NCI-H748 (cell line): ENCODE measurements around the gene GNPAT.

Experiments
- DNase-seq: peaks from one replicate; lab custom pipeline; 2025; ENCODE audit not compliant: unreplicated experiment; lab: John Stamatoyannopoulos, UW

Gene GNPAT

GRCh38 chr1:231240883-231241735, at the start of gene GNPAT:
Gene GNPAT (plus strand): TSS chr1:231241212. CDS start chr1:231241379, 167 bp downstream.
- peak; percentile 75 for DNase-seq

GRCh38 chr1:231192620-231193163, 48.3 kb upstream of the GNPAT start:
- no peak for DNase-seq

- no peak for DNase-seq
Observed at GRCh38 chr1:231193710-231194340, 47.2 kb upstream of the GNPAT start.

GRCh38 chr1:231194476-231194842, 46.6 kb upstream of the GNPAT start:
- no peak for DNase-seq

GRCh38 chr1:231194843-231195516, 46.0 kb upstream of the GNPAT start:
- DNase-seq: no peak

GRCh38 chr1:231196307-231196706, 44.7 kb upstream of the GNPAT start:
- no peak for DNase-seq

GRCh38 chr1:231196728-231197127, 44.3 kb upstream of the GNPAT start:
- DNase-seq: no peak

- DNase-seq: no peak
Observed at GRCh38 chr1:231199868-231200267, 41.1 kb upstream of the GNPAT start.

- no peak for DNase-seq
Observed at GRCh38 chr1:231200388-231201031, 40.5 kb upstream of the GNPAT start.

- DNase-seq: no peak
Observed at GRCh38 chr1:231201375-231201978, 39.5 kb upstream of the GNPAT start.

- DNase-seq: no peak
Observed at GRCh38 chr1:231201979-231202633, 38.9 kb upstream of the GNPAT start.

GRCh38 chr1:231203259-231204057, 37.6 kb upstream of the GNPAT start:
- no peak for DNase-seq

GRCh38 chr1:231206856-231207255, 34.2 kb upstream of the GNPAT start:
- no peak for DNase-seq

GRCh38 chr1:231207437-231207836, 33.6 kb upstream of the GNPAT start:
- no peak for DNase-seq

GRCh38 chr1:231208980-231209379, 32.0 kb upstream of the GNPAT start:
- no peak for DNase-seq

- DNase-seq: no peak
Observed at GRCh38 chr1:231209531-231209930, 31.5 kb upstream of the GNPAT start.

- DNase-seq: no peak
Observed at GRCh38 chr1:231210126-231210525, 30.9 kb upstream of the GNPAT start.

- peak; percentile 84 for DNase-seq
Observed at GRCh38 chr1:231211005-231211857, 29.8 kb upstream of the GNPAT start.
